GM12874 (cell line): Measurements from ENCODE around the gene SUSD6.

ENCODE experiments used
- TF ChIP-seq, protein P1 (sequence below): IDR thresholded peaks from 2 replicates; pipeline ENCODE4 v1.5.1; 2011; ENCODE audit warnings: low read depth, mild to moderate bottlenecking, control low read depth, low read length, moderate library complexity; ENCODE audit not compliant: insufficient read depth

Gene SUSD6

DNA sequence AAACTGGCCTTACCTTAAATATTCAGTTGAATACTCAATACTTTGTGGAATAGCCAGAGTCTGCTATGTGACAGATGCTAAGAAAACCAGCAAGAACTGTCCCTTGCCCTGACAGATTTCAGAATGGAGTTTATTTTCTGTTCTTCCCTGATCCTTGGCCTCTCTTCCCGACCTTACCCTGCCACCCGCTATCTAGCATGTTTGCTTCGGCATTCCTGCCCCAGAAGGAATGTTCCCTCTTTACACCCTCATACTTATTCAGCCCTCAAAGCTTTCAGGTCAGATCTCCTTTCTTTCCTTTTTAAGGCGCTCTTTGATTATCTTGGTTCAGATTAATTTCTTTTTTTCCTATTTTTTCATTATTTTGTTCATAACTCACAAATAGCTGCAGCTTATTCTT, 21.8 kb downstream of the SUSD6 start:
- TF ChIP-seq, protein P1, sequence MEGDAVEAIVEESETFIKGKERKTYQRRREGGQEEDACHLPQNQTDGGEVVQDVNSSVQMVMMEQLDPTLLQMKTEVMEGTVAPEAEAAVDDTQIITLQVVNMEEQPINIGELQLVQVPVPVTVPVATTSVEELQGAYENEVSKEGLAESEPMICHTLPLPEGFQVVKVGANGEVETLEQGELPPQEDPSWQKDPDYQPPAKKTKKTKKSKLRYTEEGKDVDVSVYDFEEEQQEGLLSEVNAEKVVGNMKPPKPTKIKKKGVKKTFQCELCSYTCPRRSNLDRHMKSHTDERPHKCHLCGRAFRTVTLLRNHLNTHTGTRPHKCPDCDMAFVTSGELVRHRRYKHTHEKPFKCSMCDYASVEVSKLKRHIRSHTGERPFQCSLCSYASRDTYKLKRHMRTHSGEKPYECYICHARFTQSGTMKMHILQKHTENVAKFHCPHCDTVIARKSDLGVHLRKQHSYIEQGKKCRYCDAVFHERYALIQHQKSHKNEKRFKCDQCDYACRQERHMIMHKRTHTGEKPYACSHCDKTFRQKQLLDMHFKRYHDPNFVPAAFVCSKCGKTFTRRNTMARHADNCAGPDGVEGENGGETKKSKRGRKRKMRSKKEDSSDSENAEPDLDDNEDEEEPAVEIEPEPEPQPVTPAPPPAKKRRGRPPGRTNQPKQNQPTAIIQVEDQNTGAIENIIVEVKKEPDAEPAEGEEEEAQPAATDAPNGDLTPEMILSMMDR: no peak

DNA sequence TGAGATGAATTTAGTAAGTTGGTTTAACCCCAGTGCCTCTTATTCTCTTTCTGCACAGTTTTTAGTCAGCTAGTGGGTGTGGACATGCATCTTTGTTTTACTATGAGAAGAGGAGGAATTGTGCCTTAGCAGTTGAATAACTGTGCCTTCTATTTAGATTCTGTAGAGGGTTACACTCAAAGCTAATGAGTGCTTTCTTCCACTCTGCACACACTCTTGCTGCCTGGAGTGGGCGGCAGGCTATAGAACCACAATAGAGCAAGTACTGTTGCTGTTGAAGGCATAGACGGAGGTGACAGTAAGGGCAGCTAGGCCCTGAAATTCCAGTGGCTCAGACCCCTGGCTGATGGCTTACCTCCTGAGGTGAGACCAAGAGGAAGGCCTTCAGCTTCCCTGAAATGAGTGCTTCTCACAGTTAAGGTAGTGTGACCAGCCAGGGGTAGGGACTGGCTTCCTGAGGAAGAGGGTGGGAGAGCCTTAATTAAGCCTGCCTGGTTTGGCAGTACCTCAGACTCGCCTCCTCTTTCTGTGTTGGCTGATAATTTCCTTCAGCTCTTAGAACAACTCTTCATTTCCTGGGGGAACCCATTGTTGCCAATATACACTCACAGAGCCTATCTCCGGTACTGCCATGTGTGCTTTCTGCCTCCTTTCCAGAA, 24.7 kb downstream of the SUSD6 start:
- TF ChIP-seq, protein P1: no peak

DNA sequence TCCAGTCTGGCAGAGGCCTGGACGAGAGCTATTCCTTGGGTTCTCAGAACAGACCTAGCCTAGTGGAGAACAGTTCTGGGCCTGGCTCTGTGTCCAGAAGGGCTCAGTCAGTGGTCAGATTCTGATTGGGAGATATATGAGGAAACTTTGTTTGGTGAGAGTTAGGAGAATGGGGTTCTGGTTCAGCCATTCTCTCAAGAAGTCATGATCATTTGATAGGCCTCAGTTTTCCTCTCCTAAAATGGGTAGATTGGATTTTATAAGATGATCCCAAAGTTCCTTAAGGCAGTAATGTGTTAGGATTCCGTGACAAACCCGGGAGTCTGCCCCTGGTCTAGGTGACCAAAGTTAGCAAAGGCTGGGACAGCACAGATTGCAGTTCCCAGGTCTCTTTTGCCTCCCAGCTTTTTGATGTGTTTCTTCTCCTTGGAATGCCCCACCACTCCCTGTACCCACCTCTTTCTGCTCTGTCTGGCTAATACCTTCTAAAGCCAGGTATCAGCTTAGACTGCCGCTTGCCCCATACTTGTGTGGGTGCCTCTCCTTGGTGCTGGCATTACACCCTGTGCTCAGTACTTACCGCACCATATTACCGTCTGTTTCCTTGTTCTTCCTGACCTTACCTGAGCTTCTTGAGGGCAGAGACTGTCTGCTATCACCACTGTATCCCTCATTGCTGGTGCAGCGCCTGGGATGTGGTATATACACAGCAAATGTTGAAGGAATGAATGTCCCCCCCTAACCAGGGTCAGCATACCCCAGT, 25.5 kb downstream of the SUSD6 start:
- TF ChIP-seq, protein P1: no peak

DNA sequence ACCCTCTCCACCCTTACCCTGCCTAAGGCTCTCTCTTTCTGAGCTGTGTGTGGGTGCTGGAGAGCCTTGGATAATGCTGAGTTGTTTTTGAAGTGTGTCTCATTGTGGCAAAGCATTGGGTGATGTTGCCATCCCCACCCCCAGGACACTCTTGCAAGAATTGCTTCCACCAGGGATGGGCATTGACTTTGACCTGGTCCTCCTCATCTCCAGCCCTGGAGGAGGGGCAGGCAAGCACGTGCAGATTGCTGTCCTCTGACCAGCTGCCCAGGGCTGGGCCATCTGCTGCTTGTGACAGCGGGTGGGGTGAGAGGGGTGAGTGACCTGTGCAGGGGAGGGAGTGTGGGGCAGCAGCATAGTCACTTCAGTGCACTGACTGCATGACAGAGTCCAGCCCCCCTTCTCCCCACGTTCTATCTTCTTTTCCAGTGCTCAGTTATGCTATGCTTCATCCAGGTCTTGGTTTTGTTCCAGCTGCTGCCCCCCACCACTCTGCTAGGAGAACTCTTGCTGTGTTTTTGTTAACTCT, 26.2 kb downstream of the SUSD6 start:
- TF ChIP-seq, protein P1: no peak

DNA sequence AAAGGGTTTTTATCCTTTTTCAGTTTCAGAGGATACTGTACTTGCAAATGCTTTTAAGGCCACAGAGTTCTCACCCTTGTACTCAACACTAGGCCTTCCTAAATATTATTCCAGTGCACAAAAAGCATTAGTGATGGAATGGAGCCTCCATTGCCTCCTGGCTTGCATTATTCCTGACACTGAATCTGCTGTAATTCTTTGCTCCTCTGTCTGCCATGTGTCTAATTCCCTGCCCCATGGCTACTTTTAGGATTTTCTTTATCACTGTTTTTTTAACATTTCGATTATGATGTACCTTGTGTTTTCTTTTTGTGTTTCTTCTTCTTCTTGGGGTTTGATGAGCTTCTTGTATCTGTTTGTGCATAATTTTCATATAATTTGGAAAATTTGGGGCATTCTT, 29.5 kb downstream of the SUSD6 start:
- TF ChIP-seq, protein P1: no peak

DNA sequence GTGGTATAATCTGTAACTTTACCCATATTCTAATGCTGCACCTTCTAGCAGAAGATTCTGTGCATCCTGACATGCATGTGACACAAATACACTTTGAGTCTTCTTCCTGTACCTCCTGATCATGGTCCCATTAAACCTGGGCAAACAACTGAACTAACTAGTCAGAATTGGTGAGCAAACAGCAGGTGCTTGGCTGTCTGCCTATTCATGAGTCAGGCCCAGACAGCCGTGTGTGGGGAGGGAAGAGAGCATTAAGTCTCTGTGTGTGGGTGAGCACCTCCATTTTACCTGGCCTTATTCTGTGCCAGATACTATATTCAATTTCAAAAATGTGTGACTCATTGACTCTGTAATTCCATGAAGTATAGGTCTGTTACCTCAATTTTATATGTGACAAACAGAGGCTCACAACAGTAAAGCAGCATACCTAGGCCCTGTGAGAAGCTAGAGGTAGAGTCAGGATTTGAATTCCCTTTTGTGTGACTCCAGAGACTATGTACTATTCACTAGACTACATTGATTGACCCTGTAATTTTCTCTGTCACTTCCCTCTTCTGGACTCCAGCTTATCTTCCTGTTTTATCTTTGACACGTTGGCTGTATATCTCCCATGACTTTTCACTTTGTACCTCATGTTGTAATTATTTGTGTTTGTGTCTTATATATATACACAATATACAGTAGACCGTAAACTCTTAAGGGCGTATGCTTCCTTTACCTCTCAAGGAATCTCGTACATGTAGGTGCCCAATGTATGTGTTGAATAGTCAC, 32.2 kb downstream of the SUSD6 start:
- TF ChIP-seq, protein P1: no peak

DNA sequence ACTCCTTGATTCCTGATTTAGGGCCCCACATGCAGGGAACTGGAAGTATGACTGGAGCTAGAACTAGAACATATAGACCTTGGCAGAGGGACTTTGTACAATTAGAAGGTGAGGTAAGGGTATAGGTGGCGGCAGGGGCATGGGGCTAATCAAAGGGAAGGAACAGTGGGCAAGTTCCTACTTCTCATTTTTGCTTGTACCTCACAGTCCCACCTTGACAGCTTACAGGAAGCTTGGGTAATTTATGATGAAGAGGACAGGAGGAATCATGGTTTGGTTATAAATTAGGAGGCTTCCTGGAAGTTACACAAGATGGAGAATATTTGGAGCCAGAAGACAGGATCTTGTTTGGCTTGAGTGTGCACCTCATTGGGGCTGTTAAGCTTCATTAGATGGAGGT, 33.4 kb downstream of the SUSD6 start:
- TF ChIP-seq, protein P1: no peak
